ENCODE measurements around the gene OTOF. TPM values are rescaled to one million over a fixed set of nuclear protein-coding genes. Genes with fewer than 3 reads are reported as not detected.

The OTOF gene
- total RNA-seq (2016; rRNA removed; fragmentation: Illumina TruSeq; extraction: Trizol) = 0.04 TPM in 1 of 2 replicates, not detected in the other
- 0.09 TPM in 1 of 2 replicates, not detected in the other for total RNA-seq (2016; cell fraction: cytosol; rRNA removed; fragmentation: Illumina TruSeq; extraction: Trizol; ENCODE audit: low read depth)
- 0.04 TPM in 1 of 2 replicates, not detected in the other for total RNA-seq (2016; cell fraction: insoluble cytoplasmic fraction; rRNA removed; fragmentation: Illumina TruSeq; extraction: Trizol)
- 0.03 TPM in 1 of 2 replicates, not detected in the other for total RNA-seq (2016; cell fraction: membrane; rRNA removed; fragmentation: Illumina TruSeq; extraction: Trizol)
- total RNA-seq (2016; cell fraction: nucleus; rRNA removed; fragmentation: Illumina TruSeq; extraction: Trizol) = 0.06 TPM in 1 of 2 replicates, not detected in the other
- not detected in 2 replicates for polyA plus RNA-seq (2011; rRNA removed)
- 0.01 TPM in 2 replicates for polyA plus RNA-seq (2011; cell fraction: cytosol; rRNA removed)
- 0.12 and 0.26 TPM in 2 replicates for polyA plus RNA-seq (2011; cell fraction: nucleus; rRNA removed)
- polyA plus RNA-seq (2012) = 0.05 TPM in 1 of 2 replicates, not detected in the other
- not detected in 2 replicates for polyA plus RNA-seq (2016; cell fraction: cytosol; fragmentation: Illumina TruSeq; extraction: Trizol; ENCODE audit: low read depth)
- 0.04 TPM in 1 of 2 replicates, not detected in the other for polyA plus RNA-seq (2016; cell fraction: insoluble cytoplasmic fraction; fragmentation: Illumina TruSeq; extraction: Trizol; ENCODE audit: low read depth)
- polyA plus RNA-seq (2016; cell fraction: membrane; fragmentation: Illumina TruSeq; extraction: Trizol; ENCODE audit: low read depth) = not detected in 2 replicates
- polyA plus RNA-seq (2016; cell fraction: nucleus; fragmentation: Illumina TruSeq; extraction: Trizol; ENCODE audit: insufficient read depth, low read depth) = 0.33 TPM in 1 of 2 replicates, not detected in the other
- 0.02 TPM in 1 of 2 replicates, not detected in the other for polyA minus RNA-seq (2011; rRNA and poly(A)+ RNA removed; ENCODE audit: low replicate concordance)
- polyA minus RNA-seq (2011; cell fraction: cytosol; rRNA and poly(A)+ RNA removed) = not detected in 2 replicates
- not detected in 2 replicates for polyA minus RNA-seq (2011; cell fraction: nucleus; rRNA and poly(A)+ RNA removed)
- Bru-seq, nascent RNA = percentile 3 among the genes with signal in this experiment
- BruChase-seq, experiment 1, labeled RNA remaining after a 6-hour chase = not detected
- percentile 1 among the genes with signal in this experiment for BruChase-seq, experiment 2, labeled RNA remaining after a 2-hour chase
- long read RNA-seq, experiment 1 = 0 reads
- long read RNA-seq, experiment 2 = 0 reads

DNA sequence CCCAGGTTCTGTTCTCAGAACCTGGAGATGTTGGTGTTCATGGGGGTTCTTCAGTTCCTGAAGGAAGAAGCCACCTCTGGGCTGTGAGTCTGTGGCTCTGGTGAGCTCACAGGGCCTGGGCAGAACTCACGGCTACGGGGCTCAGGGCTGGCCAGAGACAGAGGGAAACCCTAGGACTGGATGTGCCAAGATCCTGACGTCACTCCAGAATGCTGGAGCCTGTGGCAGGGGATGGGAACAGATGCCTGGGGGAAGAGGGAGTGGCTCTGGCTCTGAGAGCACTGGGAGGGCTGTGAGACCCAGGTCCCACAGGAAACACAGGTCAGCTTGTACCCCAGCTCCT, at the start of gene OTOF:
TSS of gene OTOF (minus strand) at position 214 of the 343 bp plus-strand sequence.
- Histone ChIP-seq H3K27me3 (ENCODE audit: control insufficient read depth in 1 of 2, insufficient read depth in 2 of 2, low read length in 2 of 2) (peaks cover 0 to 19% of the 10 kb centered on the region in 2 experiments; a peak in 3 of 5 replicates), H2AFZ (ENCODE audit: low read length) (no peak within 1 kb of the TSS), H3K9ac (ENCODE audit: insufficient read depth, low read depth, low read length) (no peak within 1 kb of the TSS), H3K9me3 (ENCODE audit: low read length) (no peaks in the 10 kb centered on the region), H3K79me2 (ENCODE audit: insufficient read depth, low read length) (no peaks in the 10 kb centered on the region), H3K4me2 (ENCODE audit: low read depth, low read length) (no peak within 1 kb of the TSS), H3K27ac (ENCODE audit: extremely low read length, insufficient read depth, low read length) (no peak within 1 kb of the TSS), H3K4me1 (ENCODE audit: insufficient read depth, low read length) (peaks cover 33% of the 10 kb centered on the region), H3K36me3 (replicated peaks in 1 of 2; ENCODE audit: control insufficient read depth in 1 of 2, insufficient read depth in 2 of 2, low read length in 2 of 2) (no peaks in the 10 kb centered on the region), H4K20me1 (ENCODE audit: insufficient read depth, low read length) (no peaks in the 10 kb centered on the region), H3K4me3 (replicated peaks in 1 of 3; ENCODE audit: insufficient read depth in 1 of 3, low read depth in 2 of 3, low read length in 3 of 3) (no peak within 1 kb of the TSS)
- POLR2A ChIA-PET = no interaction called here
- no TSS peak for BruUV-seq (replicated peaks)
- intact Hi-C loops (cut with micrococcal nuclease; ENCODE audit: unreplicated experiment) (no loop called here), in situ Hi-C loops (cut with HindIII; ENCODE audit: extremely low pct_ligation_motif_present, low pct_unique_long_range_greater_than_20kb) (no loop called here)
- TF ChIP-seq CREB1 (IDR thresholded peaks at IDR 0.05) (peak; percentile 83), CREB1 (CRISPR knock-in tag; IDR thresholded peaks at IDR 0.05) (no peak)
- TF ChIP-seq, protein P1, sequence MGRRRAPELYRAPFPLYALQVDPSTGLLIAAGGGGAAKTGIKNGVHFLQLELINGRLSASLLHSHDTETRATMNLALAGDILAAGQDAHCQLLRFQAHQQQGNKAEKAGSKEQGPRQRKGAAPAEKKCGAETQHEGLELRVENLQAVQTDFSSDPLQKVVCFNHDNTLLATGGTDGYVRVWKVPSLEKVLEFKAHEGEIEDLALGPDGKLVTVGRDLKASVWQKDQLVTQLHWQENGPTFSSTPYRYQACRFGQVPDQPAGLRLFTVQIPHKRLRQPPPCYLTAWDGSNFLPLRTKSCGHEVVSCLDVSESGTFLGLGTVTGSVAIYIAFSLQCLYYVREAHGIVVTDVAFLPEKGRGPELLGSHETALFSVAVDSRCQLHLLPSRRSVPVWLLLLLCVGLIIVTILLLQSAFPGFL (CRISPR knock-in tag; IDR thresholded peaks at IDR 0.05) = no peak
- TF ChIP-seq, protein P2, sequence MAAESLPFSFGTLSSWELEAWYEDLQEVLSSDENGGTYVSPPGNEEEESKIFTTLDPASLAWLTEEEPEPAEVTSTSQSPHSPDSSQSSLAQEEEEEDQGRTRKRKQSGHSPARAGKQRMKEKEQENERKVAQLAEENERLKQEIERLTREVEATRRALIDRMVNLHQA (CRISPR knock-in tag; IDR thresholded peaks at IDR 0.05) = no peak
- TF ChIP-seq, protein P3, sequence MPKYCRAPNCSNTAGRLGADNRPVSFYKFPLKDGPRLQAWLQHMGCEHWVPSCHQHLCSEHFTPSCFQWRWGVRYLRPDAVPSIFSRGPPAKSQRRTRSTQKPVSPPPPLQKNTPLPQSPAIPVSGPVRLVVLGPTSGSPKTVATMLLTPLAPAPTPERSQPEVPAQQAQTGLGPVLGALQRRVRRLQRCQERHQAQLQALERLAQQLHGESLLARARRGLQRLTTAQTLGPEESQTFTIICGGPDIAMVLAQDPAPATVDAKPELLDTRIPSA (CRISPR knock-in tag; IDR thresholded peaks at IDR 0.05; ENCODE audit: borderline replicate concordance) = no peak
- ATAC-seq (no peak), FAIRE-seq (no peak), DNase-seq (ENCODE audit: low spot score) (no peak)
- CTCF ChIA-PET (ENCODE audit: low intra/inter-chr PET ratio, low total read pairs) = no interaction called here
- WGBS (ENCODE audit: low lambda C conversion rate) = 11% methylated on average over 2 of the region's 3 CpGs

Measured in HepG2 (cell line).